Activated naive CD8-positive, alpha-beta T cell treated with anti-CD3 and anti-CD28 coated beads, Interleukin-2, amount 50 U/mL, for 16 hours (primary cell): ENCODE data around the gene FOXK1.

Experiments
- DNase-seq: peaks from one replicate; pipeline ENCODE4 v3.0.0-alpha.2; 2020; ENCODE audit warnings: low read depth, low spot score

Gene FOXK1

GRCh38 chr7:4764402-4765007 lies 82.4 kb downstream of the FOXK1 start:
- no peak for DNase-seq

- no peak for DNase-seq
These were observed 83.8 kb downstream of the FOXK1 start for GRCh38 chr7:4765776-4766490.

GRCh38 chr7:4766666-4767519 lies 84.8 kb downstream of the FOXK1 start:
- DNase-seq, result no peak

- DNase-seq, result no peak
These were observed 86.8 kb downstream of the FOXK1 start for GRCh38 chr7:4768597-4769569.

GRCh38 chr7:4769761-4770160 lies 87.7 kb downstream of the FOXK1 start:
- DNase-seq, result no peak

- no peak for DNase-seq
These were observed 88.8 kb downstream of the FOXK1 start for GRCh38 chr7:4770886-4771285.

GRCh38 chr7:4771737-4772136 lies 89.6 kb downstream of the FOXK1 start:
- no peak for DNase-seq

- DNase-seq, result no peak
These were observed 90.2 kb downstream of the FOXK1 start for GRCh38 chr7:4772306-4772705.

GRCh38 chr7:4774007-4774406 lies 91.9 kb downstream of the FOXK1 start:
- no peak for DNase-seq

- no peak for DNase-seq
These were observed 92.7 kb downstream of the FOXK1 start for GRCh38 chr7:4774658-4775249.

- DNase-seq, result peak; percentile 86
These were observed 93.3 kb downstream of the FOXK1 start, which contains the start of gene AP5Z1 for GRCh38 chr7:4775250-4775847. Gene AP5Z1, plus strand, starts transcription at chr7:4775623. Its CDS starts 93 bp downstream, at chr7:4775716.

GRCh38 chr7:4775848-4776623 lies 93.9 kb downstream of the FOXK1 start:
- no peak for DNase-seq

GRCh38 chr7:4779118-4779517 lies 97.0 kb downstream of the FOXK1 start:
- DNase-seq, result no peak

GRCh38 chr7:4781366-4782069 lies 99.4 kb downstream of the FOXK1 start:
- no peak for DNase-seq

GRCh38 chr7:4782333-4783291 lies 100.5 kb downstream of the FOXK1 start:
- no peak for DNase-seq

- DNase-seq, result no peak
These were observed 101.2 kb downstream of the FOXK1 start for GRCh38 chr7:4783292-4783652.

- no peak for DNase-seq
These were observed 101.8 kb downstream of the FOXK1 start for GRCh38 chr7:4783762-4784351.

GRCh38 chr7:4784799-4785198 lies 102.7 kb downstream of the FOXK1 start:
- no peak for DNase-seq
